GM18909 (cell line): ENCODE data around the gene PHF21B.
"Not testable (repeated sequence)": the region's sequence is repeated elsewhere in the genome, so short reads cannot be mapped to it uniquely, and the experiment has no call there.

Source experiments
- ATAC-seq: cut with Tn5 transposase; IDR thresholded peaks from one replicate; pipeline ENCODE4 v1.9.1; 2021; ENCODE audit warnings: mild to moderate bottlenecking; ENCODE audit not compliant: unreplicated experiment, poor library complexity

PHF21B gene

DNA sequence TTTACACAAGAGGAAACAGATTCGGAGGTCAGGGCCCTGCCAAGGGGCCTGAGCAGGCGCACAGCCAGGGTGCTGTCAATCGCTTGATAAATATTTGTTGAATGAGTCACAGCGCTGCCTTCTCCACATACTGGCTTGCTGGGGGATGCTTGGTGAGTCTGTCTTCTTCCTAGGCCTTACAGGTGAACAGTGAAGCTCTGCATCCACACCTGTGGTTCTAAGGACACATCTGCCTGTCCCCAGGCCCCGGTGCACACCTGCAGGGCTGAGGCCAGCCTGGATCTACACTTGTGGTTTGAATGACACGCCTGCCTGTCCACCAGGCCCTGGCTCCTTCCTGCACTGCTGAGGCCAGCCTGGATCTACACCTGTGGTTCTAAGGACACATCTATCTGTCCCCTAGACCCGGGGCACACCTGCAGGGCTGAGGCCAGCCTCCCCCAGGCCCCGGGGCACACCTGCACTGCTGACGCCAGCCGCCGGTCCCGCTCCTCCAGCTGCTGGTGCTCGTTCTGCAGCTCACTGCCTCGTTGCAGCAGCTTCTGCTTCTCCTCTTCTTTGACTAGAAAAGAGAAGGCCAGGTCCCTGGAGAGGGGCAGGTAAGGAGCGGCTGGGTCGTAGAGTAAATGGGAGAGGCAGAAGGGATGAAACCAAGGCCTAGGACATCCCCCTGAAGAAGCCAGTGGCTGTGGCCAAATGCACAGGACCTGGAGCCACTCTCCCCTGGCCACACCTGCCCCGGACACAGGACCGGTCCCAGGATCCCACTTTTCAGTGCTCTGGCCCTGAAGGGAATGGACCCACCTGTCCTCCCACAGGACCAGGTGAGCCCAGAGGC lies 124.6 kb downstream of the PHF21B start:
- ATAC-seq = no peak

DNA sequence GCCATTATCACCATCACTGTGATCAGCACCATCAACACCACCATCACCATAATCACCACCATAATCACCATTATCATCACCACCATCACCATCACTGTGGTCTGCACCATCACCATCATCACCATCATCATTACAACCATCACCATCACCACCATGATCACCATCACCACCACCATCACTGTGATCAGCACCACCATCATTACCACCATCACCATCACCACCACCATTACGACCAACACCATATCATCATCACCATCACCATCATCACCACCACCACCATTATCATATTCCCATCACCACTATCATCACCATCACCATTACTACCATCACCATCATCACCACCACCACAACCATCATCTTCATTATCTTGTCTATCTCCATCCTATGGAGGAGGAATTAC lies 125.2 kb downstream of the PHF21B start:
- no peak for ATAC-seq

DNA sequence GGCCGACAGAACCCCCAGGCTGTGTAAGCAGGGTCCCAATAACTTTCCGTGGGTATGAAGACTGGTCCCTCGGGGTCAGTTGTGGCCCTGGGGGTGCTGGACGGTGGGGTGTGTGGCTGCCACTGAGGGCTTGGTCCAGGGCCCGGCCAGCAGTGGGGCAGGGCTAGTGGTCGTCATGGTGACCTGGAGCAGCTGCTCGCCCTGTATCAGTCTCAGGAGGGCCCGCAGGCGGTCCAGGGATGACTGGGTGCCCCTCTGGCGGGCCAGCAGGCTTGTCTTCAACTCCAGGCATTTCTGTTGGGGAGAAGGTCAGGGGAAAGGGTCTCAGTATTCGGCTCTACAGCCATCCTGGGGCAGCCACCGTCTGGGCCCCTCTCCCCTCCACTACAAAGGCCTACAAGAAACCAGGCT lies 126.8 kb downstream of the PHF21B start:
- no peak for ATAC-seq

- no peak for ATAC-seq
These were observed 127.4 kb downstream of the PHF21B start for GRCh38 chr22:44882226-44882905.

DNA sequence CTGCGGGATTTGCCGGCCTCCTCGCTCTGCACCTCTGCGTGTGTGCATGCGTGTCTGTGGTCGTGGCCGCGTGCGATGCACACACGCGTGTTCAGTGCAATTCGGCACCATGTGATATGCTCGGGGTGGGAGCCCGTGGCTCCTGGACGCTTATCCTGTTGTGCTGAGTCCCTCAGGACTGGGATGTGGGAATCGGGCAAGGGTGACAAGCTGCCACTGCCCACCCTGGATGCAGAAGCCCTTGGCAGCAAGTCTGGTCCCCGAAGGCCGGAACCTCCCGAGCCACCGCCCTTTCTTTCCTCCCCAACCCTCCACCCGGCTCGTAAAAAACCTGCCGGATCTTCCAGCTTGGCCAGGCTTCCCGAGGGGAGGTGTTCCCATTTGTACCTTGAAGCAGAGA lies 128.2 kb downstream of the PHF21B start:
- no peak for ATAC-seq

GRCh38 chr22:44880610-44881290 lies 129.1 kb downstream of the PHF21B start:
- ATAC-seq = no peak

GRCh38 chr22:44879301-44879680 lies 130.5 kb downstream of the PHF21B start:
- no peak for ATAC-seq

- ATAC-seq = no peak
These were observed 131.1 kb downstream of the PHF21B start for GRCh38 chr22:44878483-44879300.

- no peak for ATAC-seq
These were observed 132.9 kb downstream of the PHF21B start for GRCh38 chr22:44876921-44877320.

DNA sequence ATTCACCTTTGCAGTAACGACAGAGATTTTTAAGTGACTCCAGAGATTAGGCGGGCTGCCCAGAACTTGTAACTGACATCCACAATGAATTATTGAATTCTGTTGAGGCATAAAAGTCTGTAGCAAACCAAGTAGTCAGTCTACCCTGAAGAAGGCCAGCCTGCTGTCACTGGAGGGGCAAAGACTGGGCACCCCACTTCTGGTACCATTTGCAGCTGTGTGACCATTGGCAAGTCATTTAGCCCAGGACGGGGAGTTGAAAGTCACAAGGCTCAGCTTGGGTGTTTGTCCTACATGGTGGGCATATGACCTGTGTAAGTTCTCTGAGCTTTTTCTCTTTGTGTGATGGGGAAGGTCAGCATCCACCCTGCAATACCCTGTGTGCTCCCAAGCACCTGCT lies 138.0 kb downstream of the PHF21B start:
- no peak for ATAC-seq

GRCh38 chr22:44870021-44870420 lies 139.8 kb downstream of the PHF21B start:
- ATAC-seq = no peak

- ATAC-seq = no peak
These were observed 140.6 kb downstream of the PHF21B start for GRCh38 chr22:44869196-44869595.

- ATAC-seq = no peak
These were observed 144.4 kb downstream of the PHF21B start for GRCh38 chr22:44865193-44866057.

DNA sequence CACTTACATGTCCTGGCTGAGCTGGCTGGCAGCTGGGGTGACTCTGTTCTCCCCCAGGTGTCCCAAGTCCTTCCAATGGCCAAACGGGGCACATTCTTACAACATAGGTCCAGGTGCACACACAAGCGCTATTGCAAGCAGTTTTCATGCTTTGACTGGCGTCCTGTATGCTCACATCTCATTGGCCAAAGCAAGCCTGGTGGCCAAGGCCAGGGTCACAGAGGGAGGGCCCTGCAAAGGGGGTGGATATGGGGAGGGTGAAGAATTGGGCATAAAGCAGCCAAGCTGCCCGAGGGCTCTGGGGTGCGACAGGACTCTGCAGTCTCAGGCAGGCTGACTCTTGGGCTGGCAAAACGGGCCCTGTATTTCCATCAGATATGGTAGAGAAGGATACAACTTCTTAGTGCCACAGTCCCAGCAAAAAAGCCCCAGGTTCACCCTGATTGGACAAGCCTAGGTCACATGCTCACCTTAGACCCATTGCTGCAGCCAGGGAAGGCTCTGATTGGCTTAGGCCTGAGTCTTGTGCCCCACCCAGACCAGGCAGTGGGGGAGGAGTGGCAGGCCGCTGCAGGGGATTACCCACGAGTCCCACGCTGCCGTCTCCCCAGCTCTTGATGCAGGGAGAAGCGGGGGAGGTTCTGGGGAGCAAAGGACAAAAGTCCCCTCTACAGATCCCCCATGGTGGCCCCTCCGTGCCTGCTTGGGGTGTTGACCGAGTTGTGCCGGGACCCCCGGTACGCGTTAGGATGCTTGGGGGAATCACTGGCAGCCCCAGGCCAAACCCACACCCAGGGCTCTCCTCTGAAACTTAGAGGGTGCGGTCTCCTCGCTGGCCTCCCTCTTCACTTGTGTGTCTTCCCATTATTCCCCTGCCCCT lies 146.6 kb downstream of the PHF21B start:
- ATAC-seq = no peak

DNA sequence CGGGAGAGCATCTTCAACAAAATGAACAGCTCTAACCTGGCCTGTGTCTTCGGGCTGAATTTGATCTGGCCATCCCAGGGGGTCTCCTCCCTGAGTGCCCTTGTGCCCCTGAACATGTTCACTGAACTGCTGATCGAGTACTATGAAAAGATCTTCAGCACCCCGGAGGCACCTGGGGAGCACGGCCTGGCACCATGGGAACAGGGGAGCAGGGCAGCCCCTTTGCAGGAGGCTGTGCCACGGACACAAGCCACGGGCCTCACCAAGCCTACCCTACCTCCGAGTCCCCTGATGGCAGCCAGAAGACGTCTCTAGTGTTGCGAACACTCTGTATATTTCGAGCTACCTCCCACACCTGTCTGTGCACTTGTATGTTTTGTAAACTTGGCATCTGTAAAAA lies 147.5 kb downstream of the PHF21B start:
- no peak for ATAC-seq

- no peak for ATAC-seq
These were observed 148.6 kb downstream of the PHF21B start for GRCh38 chr22:44861245-44861644.

GRCh38 chr22:44860311-44860710 lies 149.5 kb downstream of the PHF21B start:
- ATAC-seq = no peak

GRCh38 chr22:44859641-44860040 lies 150.2 kb downstream of the PHF21B start:
- ATAC-seq = no peak

DNA sequence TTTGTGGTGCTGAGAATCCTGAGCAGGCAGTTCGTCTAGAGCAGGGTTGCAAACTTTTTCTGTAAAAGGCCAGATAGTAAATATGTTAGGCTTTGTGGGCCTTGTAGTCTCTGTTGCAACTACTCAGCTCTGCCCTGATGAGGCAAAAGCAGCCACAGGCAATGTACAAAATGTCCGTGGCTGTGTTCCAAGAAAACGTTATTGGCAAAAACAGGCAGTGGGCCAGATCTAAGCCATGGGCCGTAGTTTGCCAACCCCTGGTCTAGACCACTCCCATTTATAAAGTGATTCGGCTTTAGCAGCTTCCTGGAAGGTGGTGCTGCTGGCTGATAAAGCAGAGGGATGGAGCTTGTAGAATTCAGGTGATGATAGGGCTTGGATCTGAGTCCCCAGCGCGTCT lies 151.0 kb downstream of the PHF21B start:
- ATAC-seq = not testable (repeated sequence)
